SK-N-SH treated with all-trans-retinoic acid at 6 μM for 48 hours (cell line): ENCODE data around the gene MPPED1.

ENCODE experiments used
- ATAC-seq: fragments of 200-7000 bp; cut with Tn5 transposase; 3 replicates; pipeline ENCODE4 v1.9.1; 2020; ENCODE audit warnings: mild to moderate bottlenecking, moderate library complexity
- BACH2 ChIP-seq: fragments of 250-450 bp; sonication (Bioruptor Pico); IDR thresholded peaks from 2 replicates; pipeline ENCODE4 v1.9.0; 2021; ENCODE audit warnings: mild to moderate bottlenecking, borderline replicate concordance
- CSDC2 ChIP-seq: fragments of 250-450 bp; sonication (Bioruptor Pico); IDR thresholded peaks from 2 replicates; pipeline ENCODE4 v1.5.0; 2020; ENCODE audit warnings: mild to moderate bottlenecking, moderate library complexity
- ESRRG ChIP-seq: fragments of 250-450 bp; sonication (Bioruptor Pico); IDR thresholded peaks from 2 replicates; pipeline ENCODE4 v1.6.1; 2021; ENCODE audit warnings: mild to moderate bottlenecking
- GLIS3 ChIP-seq: fragments of 250-450 bp; sonication (Bioruptor Pico); IDR thresholded peaks from 2 replicates; pipeline ENCODE4 v1.5.0; 2020; ENCODE audit warnings: mild to moderate bottlenecking, moderate library complexity
- ISL1 ChIP-seq: fragments of 250-450 bp; sonication (Bioruptor Pico); IDR thresholded peaks from 2 replicates; pipeline ENCODE4 v2.1.2; 2022; ENCODE audit warnings: mild to moderate bottlenecking, moderate library complexity
- OSR1 ChIP-seq: fragments of 250-450 bp; sonication (Bioruptor Pico); IDR thresholded peaks from 2 replicates; pipeline ENCODE4 v1.8.0; 2022; ENCODE audit warnings: moderate library complexity, mild to moderate bottlenecking, inconsistent platforms
- PPARA ChIP-seq: fragments of 250-450 bp; sonication (Bioruptor Pico); IDR thresholded peaks from 2 replicates; pipeline ENCODE4 v1.5.0; 2020; ENCODE audit warnings: mild to moderate bottlenecking, borderline replicate concordance
- RARB ChIP-seq: fragments of 250-450 bp; sonication (Bioruptor Pico); IDR thresholded peaks from 2 replicates; pipeline ENCODE4 v1.8.0; 2021; ENCODE audit warnings: mild to moderate bottlenecking, moderate library complexity
- TCF4 ChIP-seq: fragments of 250-450 bp; sonication (Bioruptor Pico); IDR thresholded peaks from 2 replicates; pipeline ENCODE4 v1.8.0; 2021; ENCODE audit warnings: mild to moderate bottlenecking, moderate library complexity, borderline replicate concordance
- TOX ChIP-seq: fragments of 250-450 bp; sonication (Bioruptor Pico); IDR thresholded peaks from 2 replicates; pipeline ENCODE4 v1.8.0; 2021; ENCODE audit warnings: mild to moderate bottlenecking, moderate library complexity, borderline replicate concordance
- ZC3H10 ChIP-seq: fragments of 250-450 bp; sonication (Bioruptor Pico); IDR thresholded peaks from 2 replicates; pipeline ENCODE4 v1.5.1; 2021; ENCODE audit warnings: mild to moderate bottlenecking, moderate library complexity
- ZFP3 ChIP-seq: fragments of 250-450 bp; sonication (Bioruptor Pico); IDR thresholded peaks from 2 replicates; pipeline ENCODE4 v1.5.0; 2020; ENCODE audit warnings: mild to moderate bottlenecking, moderate library complexity
- ZFP30 ChIP-seq: fragments of 450-650 bp; formaldehyde crosslinking; IDR thresholded peaks from 2 replicates; pipeline ENCODE4 v1.5.0; 2022; ENCODE audit warnings: mild to moderate bottlenecking, moderate library complexity
- ZNF565 ChIP-seq: fragments of 450-650 bp; formaldehyde crosslinking; conservative IDR thresholded peaks from 2 replicates; pipeline ENCODE4 v1.5.0; 2020; ENCODE audit warnings: low read depth, mild to moderate bottlenecking, moderate library complexity
- ZNF70 ChIP-seq: fragments of 450-650 bp; formaldehyde crosslinking; IDR thresholded peaks from 2 replicates; pipeline ENCODE4 v1.5.0; 2020; ENCODE audit warnings: mild to moderate bottlenecking, moderate library complexity
- ZNF8 ChIP-seq: fragments of 450-650 bp; formaldehyde crosslinking; IDR thresholded peaks from 2 replicates; pipeline ENCODE4 v1.5.0; 2020; ENCODE audit warnings: mild to moderate bottlenecking, moderate library complexity
- TF ChIP-seq, protein P1 (sequence below): fragments of 250-450 bp; sonication (Bioruptor Pico); IDR thresholded peaks from 2 replicates; pipeline ENCODE4 v1.5.1; 2021; ENCODE audit warnings: mild to moderate bottlenecking, moderate library complexity
- TF ChIP-seq, protein P2 (sequence below): fragments of 250-450 bp; sonication (Bioruptor Pico); IDR thresholded peaks from 2 replicates; pipeline ENCODE4 v1.8.0; 2021; ENCODE audit warnings: low read depth, mild to moderate bottlenecking, moderate library complexity, borderline replicate concordance
- TF ChIP-seq, protein P3 (sequence below): fragments of 250-450 bp; sonication (Bioruptor Pico); IDR thresholded peaks from 2 replicates; pipeline ENCODE4 v1.5.1; 2020; ENCODE audit warnings: low read depth, mild to moderate bottlenecking, moderate library complexity

The MPPED1 gene

DNA sequence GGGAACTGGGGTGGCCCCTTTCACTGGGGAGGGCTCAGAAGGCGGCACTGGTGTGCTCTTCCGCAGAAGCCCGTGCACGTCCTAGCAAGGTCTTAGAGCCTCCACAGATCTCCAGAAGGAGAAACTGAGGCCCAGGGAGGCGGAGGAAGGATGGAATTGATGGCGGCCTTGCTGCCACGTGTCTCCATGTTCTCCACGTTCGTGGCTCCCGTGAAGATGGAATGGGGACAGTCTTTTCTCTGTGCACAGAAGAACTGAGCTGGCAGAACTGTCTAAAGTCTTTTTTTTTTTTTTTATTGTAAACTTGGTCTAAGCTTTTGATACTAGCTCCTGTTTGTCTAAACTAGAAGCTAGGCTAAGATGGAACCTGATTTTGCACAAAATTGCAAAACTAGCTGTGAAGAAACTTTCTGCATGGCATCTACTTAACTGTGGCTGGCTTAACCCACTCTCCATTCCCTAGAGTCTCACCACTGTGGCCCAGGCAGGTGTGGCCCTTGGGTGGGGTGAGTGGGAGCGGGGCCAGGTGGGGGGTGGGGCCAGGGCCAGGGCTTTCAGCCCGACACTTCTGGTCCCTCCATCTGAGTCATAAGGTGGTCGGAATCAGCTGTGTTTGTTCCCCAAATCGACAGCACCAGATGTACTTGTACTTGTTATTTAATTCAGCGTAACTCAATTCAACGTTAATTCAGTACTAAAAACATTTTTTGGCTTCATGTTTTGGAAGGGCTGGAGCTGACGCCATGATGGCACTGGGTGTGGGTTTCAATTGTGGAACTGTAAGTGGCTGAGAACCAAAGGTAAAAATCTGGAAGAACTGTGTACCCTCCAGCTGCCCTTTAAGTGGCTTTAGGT lies 120.7 kb downstream of the MPPED1 start (continued):
- TF ChIP-seq, protein P1, sequence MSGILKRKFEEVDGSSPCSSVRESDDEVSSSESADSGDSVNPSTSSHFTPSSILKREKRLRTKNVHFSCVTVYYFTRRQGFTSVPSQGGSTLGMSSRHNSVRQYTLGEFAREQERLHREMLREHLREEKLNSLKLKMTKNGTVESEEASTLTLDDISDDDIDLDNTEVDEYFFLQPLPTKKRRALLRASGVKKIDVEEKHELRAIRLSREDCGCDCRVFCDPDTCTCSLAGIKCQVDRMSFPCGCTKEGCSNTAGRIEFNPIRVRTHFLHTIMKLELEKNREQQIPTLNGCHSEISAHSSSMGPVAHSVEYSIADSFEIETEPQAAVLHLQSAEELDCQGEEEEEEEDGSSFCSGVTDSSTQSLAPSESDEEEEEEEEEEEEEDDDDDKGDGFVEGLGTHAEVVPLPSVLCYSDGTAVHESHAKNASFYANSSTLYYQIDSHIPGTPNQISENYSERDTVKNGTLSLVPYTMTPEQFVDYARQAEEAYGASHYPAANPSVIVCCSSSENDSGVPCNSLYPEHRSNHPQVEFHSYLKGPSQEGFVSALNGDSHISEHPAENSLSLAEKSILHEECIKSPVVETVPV, result no peak
- no peak for TF ChIP-seq ISL1
- no peak for TF ChIP-seq ZNF70 (CRISPR knock-in tag)
- TF ChIP-seq PPARA (CRISPR knock-in tag), result no peak

DNA sequence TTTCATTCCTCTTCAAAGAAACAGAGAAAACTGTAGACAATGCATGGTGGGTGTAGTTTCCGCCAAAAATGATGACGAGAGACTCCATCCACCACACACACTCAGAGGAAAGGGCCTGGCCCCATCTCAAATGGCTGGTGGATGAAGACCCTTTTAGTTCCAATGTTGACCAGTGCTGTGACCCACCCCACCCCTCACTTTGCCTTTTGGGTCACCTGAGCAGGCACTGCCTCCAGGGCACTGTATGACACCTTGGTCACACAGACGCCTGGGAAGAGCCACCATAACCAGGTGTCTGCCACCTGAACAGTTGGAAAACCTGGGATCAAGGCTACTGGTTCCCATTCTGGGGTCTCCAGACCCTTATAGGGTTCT lies 121.3 kb downstream of the MPPED1 start:
- ATAC-seq, result no peak
- TF ChIP-seq BACH2 (CRISPR knock-in tag), result no peak
- TF ChIP-seq ZNF8, result no peak
- TF ChIP-seq ZNF70 (CRISPR knock-in tag), result no peak
- no peak for TF ChIP-seq TOX (CRISPR knock-in tag)
- no peak for TF ChIP-seq RARB (CRISPR knock-in tag)
- TF ChIP-seq ZNF565 (CRISPR knock-in tag), result no peak
- no peak for TF ChIP-seq GLIS3 (CRISPR knock-in tag)
- TF ChIP-seq ISL1, result no peak
- TF ChIP-seq TCF4 (CRISPR knock-in tag), result no peak
- TF ChIP-seq, protein P2, sequence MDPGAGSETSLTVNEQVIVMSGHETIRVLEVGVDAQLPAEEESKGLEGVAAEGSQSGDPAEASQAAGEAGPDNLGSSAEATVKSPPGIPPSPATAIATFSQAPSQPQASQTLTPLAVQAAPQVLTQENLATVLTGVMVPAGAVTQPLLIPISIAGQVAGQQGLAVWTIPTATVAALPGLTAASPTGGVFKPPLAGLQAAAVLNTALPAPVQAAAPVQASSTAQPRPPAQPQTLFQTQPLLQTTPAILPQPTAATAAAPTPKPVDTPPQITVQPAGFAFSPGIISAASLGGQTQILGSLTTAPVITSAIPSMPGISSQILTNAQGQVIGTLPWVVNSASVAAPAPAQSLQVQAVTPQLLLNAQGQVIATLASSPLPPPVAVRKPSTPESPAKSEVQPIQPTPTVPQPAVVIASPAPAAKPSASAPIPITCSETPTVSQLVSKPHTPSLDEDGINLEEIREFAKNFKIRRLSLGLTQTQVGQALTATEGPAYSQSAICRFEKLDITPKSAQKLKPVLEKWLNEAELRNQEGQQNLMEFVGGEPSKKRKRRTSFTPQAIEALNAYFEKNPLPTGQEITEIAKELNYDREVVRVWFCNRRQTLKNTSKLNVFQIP (CRISPR knock-in tag), result no peak
- TF ChIP-seq ZC3H10 (CRISPR knock-in tag), result no peak
- no peak for TF ChIP-seq CSDC2 (CRISPR knock-in tag)
- no peak for TF ChIP-seq ZFP30 (CRISPR knock-in tag)
- TF ChIP-seq, protein P1, result no peak

DNA sequence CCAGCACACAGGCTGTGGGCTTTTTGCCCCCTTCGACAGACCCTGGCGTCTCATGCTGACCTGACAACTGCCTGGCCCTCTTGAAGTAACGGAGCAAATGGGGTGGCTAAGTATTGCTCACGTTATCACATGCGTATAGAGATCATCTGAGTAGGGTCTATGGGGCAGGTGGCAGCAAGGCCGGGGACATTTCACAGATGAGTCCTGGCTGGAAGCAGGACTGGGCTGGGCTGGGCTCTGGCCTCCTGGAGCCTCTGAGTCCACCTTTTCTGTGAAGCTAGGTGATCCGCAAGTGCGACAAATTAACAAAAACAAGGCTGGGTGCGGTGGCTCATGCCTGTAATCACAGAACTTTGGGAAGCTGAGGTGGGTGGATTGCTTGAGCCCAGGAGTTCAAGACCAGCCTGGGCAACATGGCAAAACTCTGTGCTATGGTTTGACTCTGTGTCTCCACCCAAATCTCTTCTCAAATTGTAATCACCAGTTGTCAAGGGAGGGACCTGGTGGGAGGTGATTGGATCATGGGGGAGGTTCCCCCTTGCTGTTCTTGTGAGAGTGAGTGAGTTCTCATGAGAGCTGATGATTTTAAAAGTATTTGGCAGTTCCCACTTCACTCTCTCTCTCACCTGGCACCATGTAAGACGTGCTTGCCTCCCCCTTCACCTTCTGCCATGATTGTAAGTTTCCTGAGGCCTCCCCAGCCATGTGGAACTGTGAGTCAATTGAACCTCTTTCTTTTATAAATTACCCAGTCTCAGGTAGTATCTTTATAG lies 122.0 kb downstream of the MPPED1 start:
- TF ChIP-seq CSDC2 (CRISPR knock-in tag) (no peak), ZFP30 (CRISPR knock-in tag) (no peak), RARB (CRISPR knock-in tag) (no peak), ZFP3 (CRISPR knock-in tag) (no peak), TOX (CRISPR knock-in tag) (no peak), OSR1 (CRISPR knock-in tag) (no peak), BACH2 (CRISPR knock-in tag) (no peak), ZNF8 (no peak), ZNF70 (CRISPR knock-in tag) (no peak)
- ATAC-seq, result no peak

DNA sequence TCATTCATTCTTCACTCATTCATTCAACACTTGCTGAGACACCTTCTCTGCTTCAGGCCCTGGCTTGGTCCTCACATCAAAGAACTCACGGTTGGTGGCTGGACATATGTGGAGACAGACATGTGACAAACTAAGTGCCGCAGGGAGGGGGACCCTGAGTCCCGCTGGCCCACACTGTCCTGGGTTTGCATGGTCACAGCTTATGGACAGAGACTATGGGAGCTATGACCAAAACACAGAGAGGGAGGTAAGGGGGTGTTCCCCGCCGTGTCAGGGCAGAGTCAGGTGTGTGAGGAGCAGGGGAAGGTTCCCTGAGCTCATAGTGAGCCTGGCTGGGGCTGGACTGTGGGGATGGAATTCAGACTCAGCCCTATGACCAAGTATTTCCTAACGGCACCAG lies 123.1 kb downstream of the MPPED1 start:
- ATAC-seq, result no peak
- no peak for TF ChIP-seq BACH2 (CRISPR knock-in tag)
- no peak for TF ChIP-seq ISL1
- no peak for TF ChIP-seq GLIS3 (CRISPR knock-in tag)
- TF ChIP-seq, protein P2 (CRISPR knock-in tag), result no peak
- no peak for TF ChIP-seq ZNF565 (CRISPR knock-in tag)
- no peak for TF ChIP-seq ESRRG (CRISPR knock-in tag)
- TF ChIP-seq TCF4 (CRISPR knock-in tag), result no peak
- TF ChIP-seq, protein P1, result no peak
- TF ChIP-seq, protein P3, sequence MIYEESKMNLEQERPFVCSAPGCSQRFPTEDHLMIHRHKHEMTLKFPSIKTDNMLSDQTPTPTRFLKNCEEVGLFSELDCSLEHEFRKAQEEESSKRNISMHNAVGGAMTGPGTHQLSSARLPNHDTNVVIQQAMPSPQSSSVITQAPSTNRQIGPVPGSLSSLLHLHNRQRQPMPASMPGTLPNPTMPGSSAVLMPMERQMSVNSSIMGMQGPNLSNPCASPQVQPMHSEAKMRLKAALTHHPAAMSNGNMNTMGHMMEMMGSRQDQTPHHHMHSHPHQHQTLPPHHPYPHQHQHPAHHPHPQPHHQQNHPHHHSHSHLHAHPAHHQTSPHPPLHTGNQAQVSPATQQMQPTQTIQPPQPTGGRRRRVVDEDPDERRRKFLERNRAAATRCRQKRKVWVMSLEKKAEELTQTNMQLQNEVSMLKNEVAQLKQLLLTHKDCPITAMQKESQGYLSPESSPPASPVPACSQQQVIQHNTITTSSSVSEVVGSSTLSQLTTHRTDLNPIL (CRISPR knock-in tag), result no peak
- no peak for TF ChIP-seq ZC3H10 (CRISPR knock-in tag)
